GM19372 (cell line): ENCODE data around the gene RPL13.

Source experiments
- ATAC-seq: cut with Tn5 transposase; IDR thresholded peaks from one replicate; pipeline ENCODE4 v1.9.1; 2021; ENCODE audit warnings: mild to moderate bottlenecking, low read depth, moderate library complexity; ENCODE audit not compliant: unreplicated experiment

RPL13 gene

DNA sequence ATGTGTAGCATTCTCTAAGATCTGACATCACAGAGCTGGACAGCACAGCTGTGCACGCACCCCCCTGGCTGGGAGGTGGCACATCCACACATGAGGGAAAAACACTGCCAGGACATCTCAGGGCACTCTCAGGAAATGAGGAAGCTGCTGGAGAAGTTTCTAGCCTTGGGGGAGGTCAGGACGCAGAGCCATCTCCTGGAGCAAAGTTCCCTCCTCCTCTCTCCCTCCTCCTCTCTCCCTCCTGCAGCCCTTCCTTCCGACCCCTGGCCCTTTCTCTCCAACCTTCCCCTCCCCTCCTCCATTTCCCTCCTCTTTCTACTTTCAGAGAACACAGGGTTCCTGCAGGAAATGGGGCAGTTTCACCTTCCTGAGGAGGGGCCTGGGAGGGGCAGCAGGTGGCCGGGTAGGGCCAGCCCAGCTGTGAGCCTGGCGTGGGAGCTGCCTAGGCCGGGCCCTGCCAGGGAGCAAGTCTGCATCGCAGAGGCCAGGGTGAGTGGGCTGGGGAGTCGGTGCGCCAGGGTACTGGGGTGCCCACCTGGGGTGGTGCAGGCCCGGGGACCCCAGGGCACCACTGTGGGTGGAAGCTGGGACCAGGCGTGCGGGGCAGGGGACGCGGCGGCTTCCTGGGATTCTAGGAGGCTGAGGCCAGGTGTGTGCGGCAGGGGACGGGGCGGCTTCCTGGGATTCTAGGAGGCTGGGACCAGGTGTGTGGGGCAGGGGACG lies 52.9 kb downstream of the RPL13 start, which contains the start of gene DPEP1:
DPEP1 (plus strand) TSS at position 412 of the 723 bp plus-strand sequence. CDS start 16,769 bp downstream, outside the sequence.
- ATAC-seq = no peak

GRCh38 chr16:89613954-89614459 lies 53.5 kb downstream of the RPL13 start:
- no peak for ATAC-seq
